Activated CD4-positive, alpha-beta memory T cell treated with anti-CD3 and anti-CD28 coated beads, Interleukin-2, amount 10 ng/mL, durations not matched to agents 7 days and 5 days (primary cell): ENCODE measurements around the gene JADE2. TPM values are rescaled to one million over a fixed set of nuclear protein-coding genes. Genes with fewer than 3 reads are reported as not detected.

Experiments used
- CTCF ChIA-PET: fragments of 350-600 bp; sonication (Branson Sonifier 250); formaldehyde crosslinking; loops from one replicate; lab custom pipeline; 2021; ENCODE audit warnings: antibody characterized with exemption, inconsistent platforms; lab: Charles Lee
- POLR2A ChIA-PET: fragments of 350-600 bp; sonication (Branson Sonifier 250); formaldehyde crosslinking; loops from one replicate; lab custom pipeline; 2021; ENCODE audit warnings: antibody characterized with exemption; lab: Charles Lee
- DNase-seq: peaks from one replicate; pipeline ENCODE4 v3.0.0-alpha.2; 2020
- H3K27ac Mint-ChIP-seq: one replicate; pipeline ENCODE4 v1.8.0; 2021; ENCODE audit warnings: mild to moderate bottlenecking, mixed read lengths
- H3K27me3 Mint-ChIP-seq: one replicate; pipeline ENCODE4 v1.8.0; 2021; ENCODE audit warnings: mixed read lengths
- H3K36me3 Mint-ChIP-seq: one replicate; pipeline ENCODE4 v1.8.0; 2021; ENCODE audit warnings: low read depth, mixed read lengths
- H3K4me1 Mint-ChIP-seq: one replicate; pipeline ENCODE4 v1.8.0; 2021; ENCODE audit warnings: mixed read lengths
- H3K4me3 Mint-ChIP-seq: one replicate; pipeline ENCODE4 v1.8.0; 2021; ENCODE audit warnings: mild to moderate bottlenecking, mixed read lengths
- H3K9me3 Mint-ChIP-seq: one replicate; pipeline ENCODE4 v1.8.0; 2021; ENCODE audit warnings: mixed read lengths
- total RNA-seq, 2 experiments: library from RNA; stranded (reverse); gene quantifications; one replicate each; pipeline ENCODE4 v1.2.3, GENCODE V29; 2021

JADE2 gene
- total RNA-seq, 2 experiments from 2014 or later: 72.7 to 73.5 TPM

DNA sequence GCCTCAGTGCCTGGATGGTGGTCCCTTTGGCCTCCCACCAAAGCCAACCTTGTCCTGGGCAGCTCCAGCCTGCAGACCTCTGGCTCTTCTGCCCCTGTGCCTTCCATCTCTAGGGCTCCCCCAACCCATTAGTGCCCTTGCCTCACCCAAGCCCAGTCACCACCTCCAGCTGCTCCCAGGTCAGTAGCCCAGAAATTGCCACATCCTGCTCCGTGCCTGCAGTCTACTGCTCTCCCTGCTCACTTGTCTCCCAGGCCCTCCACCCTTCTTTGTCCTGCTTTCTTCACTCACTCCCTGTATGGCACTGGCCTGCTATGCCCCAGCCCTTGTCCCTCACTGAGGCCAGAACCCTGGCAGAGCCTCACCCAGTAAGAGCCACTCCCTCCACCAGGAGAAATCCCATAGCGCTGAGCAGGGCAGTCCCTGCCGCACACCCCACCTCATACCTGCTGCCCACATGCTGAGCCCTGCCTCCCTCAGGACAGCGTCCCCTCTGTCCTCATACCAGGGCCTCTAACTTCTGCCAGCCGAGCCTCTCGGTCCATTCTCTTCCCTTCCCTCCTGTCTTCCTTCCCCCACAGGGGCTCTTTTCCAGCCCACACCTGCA lies 44.4 kb downstream of the JADE2 start:
- Mint-ChIP-seq H3K27ac (no peak overlapping the region), H3K27me3 (no peaks in the 10 kb centered on the region), H3K4me1 (peaks cover 17% of the 10 kb centered on the region), H3K36me3 (peaks cover 52% of the 10 kb centered on the region), H3K4me3 (no peak overlapping the region), H3K9me3 (no peaks in the 10 kb centered on the region)
- POLR2A ChIA-PET: no interaction called here
- no peak for DNase-seq
- CTCF ChIA-PET: no interaction called here

DNA sequence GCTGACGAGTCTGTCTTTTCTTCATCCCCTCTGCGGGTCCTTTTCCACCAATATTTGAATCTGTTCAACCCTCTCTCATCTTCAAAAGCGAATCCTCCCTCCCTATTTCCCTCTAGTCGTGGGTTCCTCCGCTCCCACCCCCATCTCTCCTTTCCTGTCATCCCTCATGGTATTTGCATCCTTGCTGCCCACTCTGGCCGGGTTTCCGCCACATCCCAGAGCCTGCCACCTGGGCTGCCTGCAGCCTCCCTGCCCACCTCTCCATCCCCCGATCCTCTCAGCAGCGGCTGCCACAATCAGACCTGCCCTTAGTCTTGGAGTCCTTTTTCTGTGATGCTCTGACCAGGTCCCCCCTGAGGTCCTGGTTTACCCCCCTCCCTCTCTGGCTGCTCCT lies 44.9 kb downstream of the JADE2 start:
- CTCF ChIA-PET: no interaction called here
- Mint-ChIP-seq H3K27ac (no peak overlapping the region), H3K9me3 (no peaks in the 10 kb centered on the region), H3K27me3 (no peaks in the 10 kb centered on the region), H3K36me3 (peaks cover 55% of the 10 kb centered on the region), H3K4me1 (peaks cover 17% of the 10 kb centered on the region), H3K4me3 (no peak overlapping the region)
- POLR2A ChIA-PET: no interaction called here
- DNase-seq: no peak

DNA sequence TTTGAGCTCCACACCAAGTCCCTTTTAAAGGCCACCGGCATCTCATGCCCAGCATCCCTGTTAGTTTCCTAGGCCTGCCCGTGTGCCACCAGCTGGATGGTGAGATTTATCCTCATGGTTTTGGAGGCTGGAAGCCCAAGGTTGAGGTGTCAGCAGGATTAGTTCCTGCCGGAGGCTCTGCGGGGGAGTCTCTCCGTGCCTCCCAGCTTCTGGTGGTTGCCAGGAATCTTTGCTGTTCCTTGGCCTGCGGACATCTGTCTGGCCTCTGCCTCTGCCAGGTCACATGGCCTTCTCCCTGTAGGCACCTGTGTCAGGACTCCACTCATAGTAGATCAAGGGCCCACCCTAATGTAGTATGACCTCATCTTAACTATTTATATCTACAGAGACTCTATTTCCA lies 45.4 kb downstream of the JADE2 start:
- ChIA-PET CTCF (no interaction called here), POLR2A (no interaction called here)
- no peak for DNase-seq
- Mint-ChIP-seq H3K27ac (no peak overlapping the region), H3K36me3 (peaks cover 51% of the 10 kb centered on the region), H3K9me3 (no peaks in the 10 kb centered on the region), H3K4me3 (no peak overlapping the region), H3K27me3 (no peaks in the 10 kb centered on the region), H3K4me1 (peaks cover 17% of the 10 kb centered on the region)

DNA sequence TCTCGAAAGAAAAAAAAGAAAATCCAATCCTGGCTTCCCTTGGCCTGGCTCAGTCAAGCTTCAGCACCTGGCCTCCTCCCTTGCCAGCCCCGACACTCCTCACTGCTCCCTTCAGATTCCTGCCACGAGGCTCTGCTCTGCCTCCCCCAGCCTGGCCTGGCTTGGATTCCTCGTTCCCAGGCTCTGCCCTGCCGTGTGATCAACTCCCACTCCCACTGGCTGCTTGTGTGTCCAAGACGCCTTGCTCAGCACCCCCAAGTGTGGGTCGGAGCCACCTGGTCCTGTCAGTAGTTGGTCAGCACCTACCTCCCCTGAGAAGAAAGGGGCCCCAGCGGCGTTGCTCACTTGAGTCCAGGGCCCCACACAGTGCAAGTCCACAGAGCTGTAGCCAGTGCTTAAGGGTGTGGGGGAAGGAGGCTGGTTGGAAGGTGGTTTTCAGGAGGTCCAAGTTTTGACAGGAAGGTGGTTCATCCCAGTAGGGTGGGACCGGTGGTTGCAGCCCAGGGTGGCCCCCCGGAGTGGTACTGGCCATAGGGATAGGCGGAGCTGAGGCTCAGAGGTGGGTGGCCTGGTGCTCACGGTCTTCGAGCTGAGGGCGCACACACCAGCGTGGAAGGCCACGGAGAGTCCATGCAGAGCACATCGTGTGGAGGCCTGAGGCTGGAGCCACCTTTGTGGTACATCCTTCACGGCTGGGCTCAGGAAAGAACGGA lies 46.4 kb downstream of the JADE2 start:
- Mint-ChIP-seq H3K4me3 (no peak overlapping the region), H3K27ac (no peak overlapping the region), H3K4me1 (peaks cover 17% of the 10 kb centered on the region), H3K36me3 (peaks cover 53% of the 10 kb centered on the region), H3K27me3 (no peaks in the 10 kb centered on the region), H3K9me3 (no peaks in the 10 kb centered on the region)
- ChIA-PET POLR2A (no interaction called here), CTCF (interaction anchor here (0.8 kb wide), 1 partner anchor 9 kb away, joined by 3 read pairs; no protein-coding TSS in a partner anchor)
- no peak for DNase-seq

DNA sequence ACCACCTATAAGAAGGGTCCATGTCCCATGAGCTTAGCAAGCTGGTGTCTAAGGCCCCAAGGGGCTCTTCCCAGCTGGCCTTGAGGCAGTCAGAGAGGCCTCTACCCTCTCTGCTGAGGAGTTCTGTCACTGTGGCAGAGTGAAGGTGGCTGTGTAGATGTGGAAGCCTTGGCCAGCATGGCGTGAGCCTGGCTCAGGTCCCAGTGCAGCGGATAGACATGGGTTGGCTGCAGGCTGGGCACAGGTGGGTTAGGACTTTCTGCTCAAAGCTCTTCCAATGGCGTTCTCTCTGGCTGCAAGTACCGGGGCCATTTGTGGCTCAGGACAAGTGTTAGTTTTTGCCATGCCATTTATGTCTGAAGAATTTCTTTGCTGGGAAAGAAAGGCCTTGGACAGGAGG lies 47.3 kb downstream of the JADE2 start:
- CTCF ChIA-PET: interaction anchor here (0.8 kb wide), 1 partner anchor 8 kb away, joined by 3 read pairs; no protein-coding TSS in a partner anchor
- Mint-ChIP-seq H3K27me3 (no peaks in the 10 kb centered on the region), H3K9me3 (no peaks in the 10 kb centered on the region), H3K27ac (no peak overlapping the region), H3K4me3 (no peak overlapping the region), H3K4me1 (peaks cover 13% of the 10 kb centered on the region), H3K36me3 (peaks cover 57% of the 10 kb centered on the region)
- DNase-seq: no peak
- POLR2A ChIA-PET: no interaction called here

DNA sequence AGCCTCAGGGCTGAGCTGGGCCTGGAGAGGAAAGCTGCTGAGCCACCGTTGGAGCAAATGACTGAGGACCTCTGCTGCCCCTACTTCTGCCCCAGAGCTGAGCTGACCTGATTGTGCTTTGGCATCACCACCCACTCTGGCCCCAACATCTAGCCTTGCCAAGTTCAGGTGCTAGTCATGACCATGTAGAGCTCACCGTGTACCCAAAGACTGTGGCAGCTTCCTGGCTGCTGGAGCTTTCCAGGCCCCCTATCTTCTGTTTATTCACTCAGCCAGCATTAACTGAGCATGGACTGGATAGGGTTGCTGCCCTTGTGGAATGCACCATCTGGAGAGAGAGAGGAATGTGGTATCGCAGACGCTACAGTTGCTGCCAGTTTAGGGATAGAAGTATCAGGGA lies 49.1 kb downstream of the JADE2 start:
- Mint-ChIP-seq H3K4me1 (peaks cover 6% of the 10 kb centered on the region), H3K36me3 (peaks cover 70% of the 10 kb centered on the region), H3K9me3 (no peaks in the 10 kb centered on the region), H3K27me3 (no peaks in the 10 kb centered on the region), H3K27ac (no peak overlapping the region), H3K4me3 (no peak overlapping the region)
- POLR2A ChIA-PET: no interaction called here
- DNase-seq: no peak
- CTCF ChIA-PET: interaction anchor here (2.8 kb wide), 1 partner anchor 12 kb away, joined by 15 read pairs; no protein-coding TSS in a partner anchor

DNA sequence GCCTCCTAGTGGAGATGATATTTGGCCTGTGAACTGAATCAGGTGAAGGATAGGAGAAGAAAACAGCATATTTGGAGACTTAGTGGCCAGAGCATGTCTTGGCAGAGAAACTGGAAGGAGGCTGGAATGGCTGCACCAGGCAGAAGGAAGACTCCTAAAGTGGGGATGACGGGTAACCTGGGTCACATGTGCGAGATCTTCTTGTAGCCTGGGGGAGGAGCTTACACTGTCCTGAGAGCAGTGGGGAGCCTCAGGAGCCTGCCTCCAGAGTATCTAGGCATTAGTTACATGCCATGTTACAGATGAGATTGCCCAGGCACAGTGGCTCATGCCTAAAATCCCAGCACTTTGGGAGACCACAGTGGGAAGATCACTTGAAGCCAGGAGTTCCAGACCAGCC lies 49.8 kb downstream of the JADE2 start:
- H3K27me3 Mint-ChIP-seq: no peaks in the 10 kb centered on the region
- CTCF ChIA-PET: interaction anchor here (0.9 to 2.8 kb wide), 2 partner anchors 9 to 12 kb away, joined by 3 to 15 read pairs; no protein-coding TSS in a partner anchor
- DNase-seq: no peak
- no peak overlapping the region for H3K27ac Mint-ChIP-seq
- no peak overlapping the region for H3K4me3 Mint-ChIP-seq
- peaks cover 70% of the 10 kb centered on the region for H3K36me3 Mint-ChIP-seq
- no peaks in the 10 kb centered on the region for H3K9me3 Mint-ChIP-seq
- H3K4me1 Mint-ChIP-seq: no peaks in the 10 kb centered on the region
- POLR2A ChIA-PET: no interaction called here

DNA sequence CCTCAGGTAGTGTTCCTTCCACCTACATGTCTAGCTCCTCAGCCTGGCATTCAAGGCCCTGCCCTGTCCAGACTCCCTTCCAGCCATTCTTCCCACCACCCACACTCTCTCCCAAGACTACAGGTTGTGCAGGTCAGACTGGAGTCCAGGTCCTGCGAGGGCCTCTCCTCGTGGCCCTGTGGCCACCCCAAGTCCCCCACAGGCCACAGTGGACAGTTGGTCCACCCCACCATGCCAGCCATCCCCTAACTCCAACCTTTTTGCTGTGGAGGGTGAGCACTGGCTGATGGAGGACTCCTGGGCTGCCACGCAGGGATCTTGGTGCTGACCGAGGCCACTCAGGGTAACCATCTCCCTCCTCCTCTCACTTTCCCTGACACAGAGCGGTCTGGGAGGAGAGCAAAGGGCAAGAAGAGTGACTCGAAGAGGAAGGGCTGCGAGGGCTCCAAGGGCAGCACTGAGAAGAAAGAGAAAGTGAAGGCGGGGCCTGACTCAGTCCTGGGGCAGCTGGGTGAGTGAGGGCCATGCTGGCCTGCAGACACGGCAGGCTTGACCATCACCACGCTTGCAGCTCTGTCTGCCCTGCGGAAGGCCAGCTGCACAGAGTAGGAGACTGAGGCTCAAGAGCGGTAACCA lies 51.0 kb downstream of the JADE2 start:
- no peak for DNase-seq
- no peaks in the 10 kb centered on the region for H3K9me3 Mint-ChIP-seq
- no peak overlapping the region for H3K27ac Mint-ChIP-seq
- H3K27me3 Mint-ChIP-seq: no peaks in the 10 kb centered on the region
- no peak overlapping the region for H3K4me3 Mint-ChIP-seq
- POLR2A ChIA-PET: no interaction called here
- H3K36me3 Mint-ChIP-seq: peaks cover 68% of the 10 kb centered on the region
- no peaks in the 10 kb centered on the region for H3K4me1 Mint-ChIP-seq
- CTCF ChIA-PET: interaction anchor here (0.6 to 1.9 kb wide), 2 partner anchors 49 to 196 kb away, joined by 3 to 11 read pairs; no protein-coding TSS in a partner anchor

DNA sequence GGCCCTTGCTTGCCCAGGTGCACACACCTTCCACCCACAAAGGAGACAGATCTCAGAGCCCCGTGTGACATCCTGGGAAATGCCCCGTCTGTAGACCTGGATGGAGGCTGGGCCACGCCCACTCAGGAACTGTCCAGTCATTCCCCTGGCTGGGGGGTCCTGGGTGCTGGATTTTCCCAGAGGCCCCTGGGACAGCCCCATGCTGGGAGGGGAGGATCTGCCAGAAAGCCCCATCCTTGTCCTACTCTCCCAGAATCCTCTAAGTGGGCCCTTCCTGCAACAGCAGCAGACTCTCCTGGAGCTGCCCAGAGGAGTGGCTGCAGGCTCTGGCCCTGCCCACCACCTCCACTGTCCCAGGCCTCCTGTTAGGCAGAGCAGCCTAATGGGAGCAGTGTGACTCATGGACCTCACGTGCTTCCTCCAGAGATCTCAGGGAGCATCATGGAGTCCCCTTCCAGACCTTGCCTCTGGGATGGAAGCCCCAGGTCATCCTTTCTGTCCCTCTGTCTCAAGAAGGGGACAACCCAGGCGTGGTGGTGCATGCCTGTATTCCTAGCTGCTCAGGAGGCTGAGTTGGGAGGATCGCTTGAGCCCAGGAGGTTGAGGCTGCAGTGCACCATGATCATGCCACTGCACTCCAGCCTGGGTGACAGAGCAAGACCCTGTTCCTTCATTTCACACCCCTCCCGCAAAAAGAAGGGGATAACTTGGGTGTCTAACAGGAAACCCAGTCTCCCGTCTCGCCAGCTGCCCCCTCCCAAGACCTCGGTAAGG lies 51.7 kb downstream of the JADE2 start:
- POLR2A ChIA-PET: interaction anchor here (0.9 to 2.0 kb wide), 3 partner anchors 51 to 205 kb away, joined by 3 to 8 read pairs (median 7); partner anchors contain the start of genes JADE2 and UBE2B

DNA sequence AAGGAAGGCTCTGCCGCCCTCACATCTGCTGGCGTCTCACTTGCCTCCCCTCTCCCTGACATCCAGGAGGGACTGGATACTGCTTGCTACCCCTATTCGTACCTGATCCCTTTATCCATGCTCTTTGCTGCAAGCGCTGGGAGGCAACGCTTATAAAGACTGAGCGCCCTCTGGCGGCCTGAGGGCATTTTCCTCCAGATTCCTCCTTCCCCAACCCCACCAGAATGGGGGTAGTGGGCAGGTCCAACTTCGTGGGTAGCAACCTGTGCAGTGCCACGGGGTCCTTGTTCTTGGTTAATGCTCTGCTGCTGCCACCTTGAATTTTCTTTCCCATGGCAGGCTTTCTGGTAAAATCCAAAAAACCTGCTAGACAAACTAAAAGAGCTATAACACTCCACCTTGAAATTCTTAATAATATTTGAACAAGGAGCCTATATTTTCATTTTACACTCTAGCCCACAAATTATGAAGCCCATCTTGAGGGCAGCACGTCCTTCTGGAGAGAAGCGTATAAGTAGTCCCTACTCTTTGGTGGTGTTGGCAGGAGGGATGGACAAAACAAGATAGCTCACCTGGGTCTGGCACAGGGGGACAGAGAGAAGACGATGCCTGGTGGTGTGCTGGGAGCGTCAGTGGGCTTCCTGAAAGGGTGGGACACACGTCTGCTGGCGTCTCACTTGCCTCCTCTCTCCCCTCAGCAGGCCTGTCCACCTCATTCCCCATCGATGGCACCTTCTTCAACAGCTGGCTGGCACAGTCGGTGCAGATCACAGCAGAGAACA lies 52.5 kb downstream of the JADE2 start:
- no peak overlapping the region for H3K4me3 Mint-ChIP-seq
- H3K9me3 Mint-ChIP-seq: no peaks in the 10 kb centered on the region
- peaks cover 56% of the 10 kb centered on the region for H3K36me3 Mint-ChIP-seq
- ChIA-PET POLR2A (interaction anchor here (0.8 to 2.0 kb wide), 4 partner anchors 52 to 206 kb away, joined by 3 to 8 read pairs (median 6); partner anchors contain the start of genes CDKN2AIPNL, JADE2 and UBE2B), CTCF (interaction anchor here (0.5 to 2.2 kb wide), 26 partner anchors 9 to 394 kb away, joined by 3 to 17 read pairs (median 4); partner anchors contain the start of gene CDKN2AIPNL)
- no peaks in the 10 kb centered on the region for H3K4me1 Mint-ChIP-seq
- H3K27me3 Mint-ChIP-seq: no peaks in the 10 kb centered on the region
- H3K27ac Mint-ChIP-seq: no peak overlapping the region
- peak; percentile 78 for DNase-seq

More for the DNA sequence above, 51.7 kb downstream of the JADE2 start:
- Mint-ChIP-seq H3K4me1 (no peaks in the 10 kb centered on the region), H3K27ac (no peak overlapping the region), H3K27me3 (no peaks in the 10 kb centered on the region), H3K4me3 (no peak overlapping the region), H3K36me3 (peaks cover 63% of the 10 kb centered on the region), H3K9me3 (no peaks in the 10 kb centered on the region)
- CTCF ChIA-PET: interaction anchor here (0.6 to 2.2 kb wide), 15 partner anchors 10 to 324 kb away, joined by 3 to 17 read pairs (median 3); partner anchors contain the start of gene CDKN2AIPNL
- DNase-seq: no peak

DNA sequence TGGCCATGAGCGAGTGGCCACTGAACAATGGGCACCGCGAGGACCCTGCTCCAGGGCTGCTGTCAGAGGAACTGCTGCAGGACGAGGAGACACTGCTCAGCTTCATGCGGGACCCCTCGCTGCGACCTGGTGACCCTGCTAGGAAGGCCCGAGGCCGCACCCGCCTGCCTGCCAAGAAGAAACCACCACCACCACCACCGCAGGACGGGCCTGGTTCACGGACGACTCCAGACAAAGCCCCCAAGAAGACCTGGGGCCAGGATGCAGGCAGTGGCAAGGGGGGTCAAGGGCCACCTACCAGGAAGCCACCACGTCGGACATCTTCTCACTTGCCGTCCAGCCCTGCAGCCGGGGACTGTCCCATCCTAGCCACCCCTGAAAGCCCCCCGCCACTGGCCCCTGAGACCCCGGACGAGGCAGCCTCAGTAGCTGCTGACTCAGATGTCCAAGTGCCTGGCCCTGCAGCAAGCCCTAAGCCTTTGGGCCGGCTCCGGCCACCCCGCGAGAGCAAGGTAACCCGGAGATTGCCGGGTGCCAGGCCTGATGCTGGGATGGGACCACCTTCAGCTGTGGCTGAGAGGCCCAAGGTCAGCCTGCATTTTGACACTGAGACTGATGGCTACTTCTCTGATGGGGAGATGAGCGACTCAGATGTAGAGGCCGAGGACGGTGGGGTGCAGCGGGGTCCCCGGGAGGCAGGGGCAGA lies 53.3 kb downstream of the JADE2 start:
- no peaks in the 10 kb centered on the region for H3K9me3 Mint-ChIP-seq
- no peaks in the 10 kb centered on the region for H3K4me1 Mint-ChIP-seq
- ChIA-PET POLR2A (interaction anchor here (0.8 to 2.0 kb wide), 4 partner anchors 53 to 206 kb away, joined by 3 to 8 read pairs (median 6); partner anchors contain the start of genes CDKN2AIPNL, JADE2 and UBE2B), CTCF (interaction anchor here (0.5 to 2.2 kb wide), 24 partner anchors 8 to 394 kb away, joined by 3 to 17 read pairs (median 4); partner anchors contain the start of gene CDKN2AIPNL)
- no peak overlapping the region for H3K4me3 Mint-ChIP-seq
- no peak overlapping the region for H3K27ac Mint-ChIP-seq
- H3K36me3 Mint-ChIP-seq: peaks cover 48% of the 10 kb centered on the region
- no peaks in the 10 kb centered on the region for H3K27me3 Mint-ChIP-seq
- no peak for DNase-seq
